ENCODE results near the gene CLCN5.

DNA sequence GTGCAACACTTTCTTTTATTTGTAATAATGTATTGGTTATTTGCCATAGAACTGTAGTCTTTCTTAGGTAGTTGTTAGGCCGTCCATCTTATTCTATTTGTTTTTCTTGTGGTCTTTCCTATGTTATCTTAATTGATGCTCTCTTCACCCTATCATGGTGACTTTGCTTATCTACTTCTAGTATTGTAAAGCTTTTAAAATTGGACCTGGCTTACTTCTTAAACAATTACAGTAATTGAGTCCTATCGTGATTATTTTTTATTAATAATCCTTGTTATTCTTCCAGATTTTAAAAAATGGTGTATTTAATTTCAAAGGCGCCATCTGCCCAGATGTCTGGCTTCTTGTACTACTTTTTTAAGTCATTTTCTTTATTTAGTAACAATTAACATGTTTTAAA is 63.7 kb downstream of the CLCN5 start:
- TF ChIP-seq, protein P1, sequence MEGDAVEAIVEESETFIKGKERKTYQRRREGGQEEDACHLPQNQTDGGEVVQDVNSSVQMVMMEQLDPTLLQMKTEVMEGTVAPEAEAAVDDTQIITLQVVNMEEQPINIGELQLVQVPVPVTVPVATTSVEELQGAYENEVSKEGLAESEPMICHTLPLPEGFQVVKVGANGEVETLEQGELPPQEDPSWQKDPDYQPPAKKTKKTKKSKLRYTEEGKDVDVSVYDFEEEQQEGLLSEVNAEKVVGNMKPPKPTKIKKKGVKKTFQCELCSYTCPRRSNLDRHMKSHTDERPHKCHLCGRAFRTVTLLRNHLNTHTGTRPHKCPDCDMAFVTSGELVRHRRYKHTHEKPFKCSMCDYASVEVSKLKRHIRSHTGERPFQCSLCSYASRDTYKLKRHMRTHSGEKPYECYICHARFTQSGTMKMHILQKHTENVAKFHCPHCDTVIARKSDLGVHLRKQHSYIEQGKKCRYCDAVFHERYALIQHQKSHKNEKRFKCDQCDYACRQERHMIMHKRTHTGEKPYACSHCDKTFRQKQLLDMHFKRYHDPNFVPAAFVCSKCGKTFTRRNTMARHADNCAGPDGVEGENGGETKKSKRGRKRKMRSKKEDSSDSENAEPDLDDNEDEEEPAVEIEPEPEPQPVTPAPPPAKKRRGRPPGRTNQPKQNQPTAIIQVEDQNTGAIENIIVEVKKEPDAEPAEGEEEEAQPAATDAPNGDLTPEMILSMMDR (IDR thresholded peaks at IDR 0.05; ENCODE audit: insufficient read depth, low read length, poor library complexity, severe bottlenecking) = no peak
- TF ChIP-seq EZH2phosphoT487 (conservative IDR thresholded peaks at IDR 0.05; ENCODE audit: low read length) = no peak

Measured in SU-DHL-6 (cell line).